ENCODE measurements around the gene PDE7B. TPM values are rescaled to one million over a fixed set of nuclear protein-coding genes. Genes with fewer than 3 reads are reported as not detected.

PDE7B gene
- total RNA-seq, 4 donors from 2014 or later = 7.8 to 13.7 (median 8.6) TPM

GRCh38 chr6:135971351-135971750, 119.8 kb downstream of the PDE7B start:
- no peak overlapping the region for H3K27ac ChIP-seq
- TF ChIP-seq POLR2A (IDR thresholded peaks at IDR 0.05) = no peak
- TF ChIP-seq CTCF (IDR thresholded peaks at IDR 0.05) = no peak
- no peaks in the 10 kb centered on the region for H3K36me3 ChIP-seq
- WGBS, 2 donors = 93 to 94% methylated on average over 3 of the region's 3 CpGs
- H3K9me3 ChIP-seq = no peaks in the 10 kb centered on the region
- intact Hi-C loops (cut with DNase I) = no loop called here
- no peaks in the 10 kb centered on the region for H3K27me3 ChIP-seq
- DNase-seq = no peak
- H3K4me1 ChIP-seq = no peaks in the 10 kb centered on the region
- H3K4me3 ChIP-seq (replicated peaks in 1 of 3) = no peak overlapping the region

- no peak overlapping the region for H3K4me3 ChIP-seq (replicated peaks in 1 of 3)
- no peak for DNase-seq
- no peak overlapping the region for H3K27ac ChIP-seq
- no peaks in the 10 kb centered on the region for H3K36me3 ChIP-seq
- H3K27me3 ChIP-seq = no peaks in the 10 kb centered on the region
- no peaks in the 10 kb centered on the region for H3K4me1 ChIP-seq
- TF ChIP-seq CTCF (IDR thresholded peaks at IDR 0.05) = no peak
- no peak for TF ChIP-seq POLR2A (IDR thresholded peaks at IDR 0.05)
- intact Hi-C loops (cut with DNase I) = no loop called here
- H3K9me3 ChIP-seq = no peaks in the 10 kb centered on the region
Measured at GRCh38 chr6:135972150-135972549, 120.6 kb downstream of the PDE7B start.

- H3K4me1 ChIP-seq = no peaks in the 10 kb centered on the region
- DNase-seq = no peak
- H3K27ac ChIP-seq = no peak overlapping the region
- no peaks in the 10 kb centered on the region for H3K36me3 ChIP-seq
- no peaks in the 10 kb centered on the region for H3K27me3 ChIP-seq
- intact Hi-C loops (cut with DNase I) = no loop called here
- WGBS, 2 donors = 79 to 86% methylated on average over 2 of the region's 2 CpGs
- no peak for TF ChIP-seq POLR2A (IDR thresholded peaks at IDR 0.05)
- no peak for TF ChIP-seq CTCF (IDR thresholded peaks at IDR 0.05)
- H3K9me3 ChIP-seq = no peaks in the 10 kb centered on the region
- H3K4me3 ChIP-seq (replicated peaks in 1 of 3) = no peak overlapping the region
Measured at GRCh38 chr6:135972586-135972985, 121.1 kb downstream of the PDE7B start.

- 0 to 92% methylated on average over 1 of the region's 1 CpG for WGBS, 2 donors
- TF ChIP-seq POLR2A (IDR thresholded peaks at IDR 0.05) (no peak), CTCF (IDR thresholded peaks at IDR 0.05) (no peak)
- no peak for DNase-seq
- no peak overlapping the region for H3K4me3 ChIP-seq (replicated peaks in 1 of 3)
- intact Hi-C loops (cut with DNase I) = no loop called here
- no peaks in the 10 kb centered on the region for H3K36me3 ChIP-seq
- no peaks in the 10 kb centered on the region for H3K27me3 ChIP-seq
- H3K4me1 ChIP-seq = no peaks in the 10 kb centered on the region
- no peak overlapping the region for H3K27ac ChIP-seq
- no peaks in the 10 kb centered on the region for H3K9me3 ChIP-seq
Measured at GRCh38 chr6:135974426-135974825, 122.9 kb downstream of the PDE7B start.

- no peak for DNase-seq
- no peaks in the 10 kb centered on the region for H3K36me3 ChIP-seq
- no peaks in the 10 kb centered on the region for H3K27me3 ChIP-seq
- no peak overlapping the region for H3K4me3 ChIP-seq (replicated peaks in 1 of 3)
- H3K4me1 ChIP-seq = no peaks in the 10 kb centered on the region
- H3K27ac ChIP-seq = no peak overlapping the region
- H3K9me3 ChIP-seq = no peaks in the 10 kb centered on the region
- intact Hi-C loops (cut with DNase I) = no loop called here
- TF ChIP-seq CTCF (IDR thresholded peaks at IDR 0.05) = no peak
- no peak for TF ChIP-seq POLR2A (IDR thresholded peaks at IDR 0.05)
Measured at GRCh38 chr6:135976585-135976984, 125.1 kb downstream of the PDE7B start.

Data from thyroid gland (tissue), 4 donors.